Activated naive CD8-positive, alpha-beta T cell treated with anti-CD3 and anti-CD28 coated beads for 36 hours (primary cell): Measurements from ENCODE around the gene WFIKKN1. TPM values are rescaled to one million over a fixed set of nuclear protein-coding genes. Genes with fewer than 3 reads are reported as not detected.

Experiments
- DNase-seq: peaks from one replicate; pipeline ENCODE4 v3.0.0; 2021
- H3K27ac Mint-ChIP-seq: one replicate; pipeline ENCODE4 v1.8.0; 2022; ENCODE audit warnings: mild to moderate bottlenecking, moderate library complexity, mixed read lengths
- H3K27me3 Mint-ChIP-seq: one replicate; pipeline ENCODE4 v1.8.0; 2022; ENCODE audit warnings: mild to moderate bottlenecking, mixed read lengths
- H3K36me3 Mint-ChIP-seq: one replicate; pipeline ENCODE4 v1.8.0; 2021; ENCODE audit warnings: mild to moderate bottlenecking, mixed read lengths
- H3K4me1 Mint-ChIP-seq: one replicate; pipeline ENCODE4 v1.8.0; 2021; ENCODE audit warnings: mixed read lengths
- H3K4me3 Mint-ChIP-seq: one replicate; pipeline ENCODE4 v1.8.0; 2022; ENCODE audit warnings: mild to moderate bottlenecking, moderate library complexity, mixed read lengths
- H3K9me3 Mint-ChIP-seq: one replicate; pipeline ENCODE4 v1.8.0; 2022; ENCODE audit warnings: mixed read lengths
- total RNA-seq, 2 experiments: library from RNA; stranded (reverse); gene quantifications; one replicate each; pipeline ENCODE4 v1.2.3, GENCODE V29; 2021

WFIKKN1 gene
- total RNA-seq, 2 experiments from 2014 or later, result 0.10 TPM; not detected in 1

DNA sequence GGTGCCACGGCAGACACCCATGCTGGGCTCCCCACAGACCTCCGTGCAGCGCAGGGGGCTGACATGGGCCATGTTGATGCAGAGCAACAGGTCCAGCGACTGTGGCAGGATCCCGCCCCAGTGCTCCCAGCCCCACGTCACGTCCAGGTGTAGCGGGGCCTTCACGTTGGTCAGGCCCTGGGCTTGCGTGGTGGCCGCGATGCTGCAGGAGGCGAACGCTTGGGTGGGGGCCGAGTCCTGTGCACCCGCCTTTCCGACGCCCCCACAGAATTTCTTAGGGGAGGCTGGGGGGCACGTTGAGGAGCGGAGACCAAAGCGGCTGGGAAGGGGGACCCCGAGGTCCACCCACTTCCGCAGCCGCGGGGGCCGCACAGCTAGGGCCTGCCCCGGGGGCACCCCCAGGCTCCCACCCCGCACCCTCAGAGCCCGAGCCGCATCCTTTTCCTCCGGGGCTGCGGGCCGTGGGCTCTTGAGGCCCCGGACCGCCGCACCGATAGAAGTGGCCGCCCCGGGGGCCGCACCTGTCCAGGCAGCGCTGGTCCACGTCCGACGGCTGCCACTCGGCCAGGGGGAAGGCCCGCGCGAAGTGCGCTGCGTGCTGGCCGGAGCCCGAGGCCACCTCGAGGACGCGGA is 4.9 kb downstream of the WFIKKN1 start:
- Mint-ChIP-seq H3K27me3 (peaks cover 5% of the 10 kb centered on the region), H3K4me1 (peaks cover 7% of the 10 kb centered on the region), H3K4me3 (peak overlapping the region; percentile 87), H3K9me3 (no peaks in the 10 kb centered on the region), H3K36me3 (peaks cover 5% of the 10 kb centered on the region), H3K27ac (no peak overlapping the region)
- peak; percentile 32 for DNase-seq

DNA sequence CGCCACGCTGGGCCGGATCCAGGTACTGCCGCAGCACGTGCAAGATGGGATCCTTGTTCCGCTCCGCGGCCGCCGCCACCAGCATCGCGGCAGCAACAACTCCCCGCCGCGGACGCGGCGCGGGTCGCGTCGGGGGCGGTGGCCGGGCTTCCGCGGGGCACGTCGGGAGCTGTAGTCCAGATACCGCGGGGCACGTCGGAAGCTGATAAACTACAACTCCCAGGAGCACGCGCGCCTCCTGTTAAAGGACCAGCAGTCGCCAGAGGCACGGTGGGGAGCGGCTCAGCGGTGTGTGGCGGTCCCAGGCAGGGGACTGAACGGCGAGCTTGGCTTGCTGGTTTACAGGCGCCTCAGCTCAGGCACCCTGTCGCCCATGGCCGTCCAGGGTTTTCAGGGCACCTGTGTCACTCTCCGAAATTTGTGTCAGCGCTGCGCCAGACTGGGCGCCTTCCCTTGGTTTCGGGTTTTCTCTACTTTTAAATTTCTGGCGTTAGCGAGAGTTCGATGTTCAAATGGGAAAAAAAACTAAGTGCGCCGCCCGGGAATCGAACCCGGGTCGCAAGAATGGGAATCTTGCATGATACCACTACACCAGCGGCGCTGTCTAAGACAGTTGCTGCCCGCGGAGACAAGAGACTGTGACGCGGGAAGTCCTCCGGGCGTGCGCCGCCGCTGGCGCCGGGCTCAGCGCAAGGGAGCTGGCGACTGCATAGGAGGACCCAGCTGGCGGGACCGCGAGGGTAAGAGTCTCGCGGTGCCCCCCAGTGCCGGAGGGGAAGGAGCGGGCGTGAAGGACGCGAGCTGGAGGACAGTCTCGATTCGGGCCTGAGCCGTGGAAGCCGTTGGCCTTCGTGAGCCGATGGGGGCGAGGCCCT is 5.7 kb downstream of the WFIKKN1 start, which contains the start of gene METTL26:
TSS of gene METTL26 (minus strand) at position 100 of the 875 bp plus-strand sequence. CDS start at position 85, 15 bp downstream.
- peaks cover 5% of the 10 kb centered on the region for H3K27me3 Mint-ChIP-seq
- H3K4me1 Mint-ChIP-seq, result peaks cover 7% of the 10 kb centered on the region
- H3K4me3 Mint-ChIP-seq, result peak within 1 kb of the TSS; percentile 87
- peak within 1 kb of the TSS; percentile 94 for H3K27ac Mint-ChIP-seq
- no peaks in the 10 kb centered on the region for H3K9me3 Mint-ChIP-seq
- H3K36me3 Mint-ChIP-seq, result peaks cover 5% of the 10 kb centered on the region
- peak; percentile 92 for DNase-seq

DNA sequence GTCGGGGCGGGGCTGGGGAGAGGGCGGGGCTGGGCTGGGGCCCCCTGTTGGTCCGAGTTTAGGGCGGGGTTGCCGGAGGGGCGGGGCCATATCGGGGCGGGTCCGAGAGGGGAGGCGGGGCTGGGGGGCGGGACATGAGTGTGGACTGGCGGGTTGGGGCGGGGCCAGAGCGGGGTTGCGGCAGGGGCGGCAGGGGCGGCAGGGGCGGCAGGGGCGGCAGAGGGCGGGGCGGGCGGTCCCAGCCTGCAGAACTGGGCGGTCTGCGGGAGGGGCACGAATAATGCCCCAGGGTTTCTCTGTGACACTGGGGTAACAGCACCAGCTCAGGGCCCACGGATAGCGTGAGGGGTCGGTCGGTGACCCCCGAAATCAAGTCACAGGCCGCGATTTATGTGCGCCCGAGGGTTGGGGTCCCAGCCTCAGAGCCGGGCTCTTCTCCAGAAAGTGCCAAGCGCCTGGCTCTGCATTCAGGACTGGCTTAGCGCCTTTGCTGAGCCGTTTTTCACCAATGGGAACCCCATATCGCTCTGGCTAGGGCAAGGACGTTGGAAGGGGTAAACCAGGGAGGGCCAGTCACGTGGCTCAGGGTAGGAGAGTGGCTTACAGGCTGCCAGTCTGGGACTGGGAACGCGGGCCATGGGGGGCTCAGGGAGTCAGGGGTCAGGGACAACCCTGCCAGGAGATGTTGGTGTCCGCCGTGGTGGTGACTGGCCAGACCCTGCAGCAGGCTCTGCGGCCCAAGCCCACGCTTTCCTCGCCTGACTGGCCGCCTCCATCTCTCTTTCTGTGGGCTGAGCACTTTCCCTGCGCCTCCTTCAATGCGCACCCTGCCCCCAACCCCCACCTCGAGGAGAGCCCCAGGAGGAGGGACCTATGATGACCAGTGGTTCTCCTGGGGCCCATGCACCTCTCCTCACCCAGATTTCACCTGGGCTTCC is 6.6 kb downstream of the WFIKKN1 start:
- peak overlapping the region; percentile 87 for H3K4me3 Mint-ChIP-seq
- peaks cover 5% of the 10 kb centered on the region for H3K27me3 Mint-ChIP-seq
- DNase-seq, result peak; percentile 83
- no peaks in the 10 kb centered on the region for H3K9me3 Mint-ChIP-seq
- H3K27ac Mint-ChIP-seq, result peak overlapping the region; percentile 94
- H3K4me1 Mint-ChIP-seq, result peaks cover 7% of the 10 kb centered on the region
- H3K36me3 Mint-ChIP-seq, result peaks cover 5% of the 10 kb centered on the region

GRCh38 chr16:638034-638543 is 7.3 kb downstream of the WFIKKN1 start:
- no peak overlapping the region for H3K27ac Mint-ChIP-seq
- no peak for DNase-seq
- peaks cover 5% of the 10 kb centered on the region for H3K27me3 Mint-ChIP-seq
- no peak overlapping the region for H3K4me3 Mint-ChIP-seq
- peaks cover 8% of the 10 kb centered on the region for H3K4me1 Mint-ChIP-seq
- H3K36me3 Mint-ChIP-seq, result peaks cover 5% of the 10 kb centered on the region
- no peaks in the 10 kb centered on the region for H3K9me3 Mint-ChIP-seq

DNA sequence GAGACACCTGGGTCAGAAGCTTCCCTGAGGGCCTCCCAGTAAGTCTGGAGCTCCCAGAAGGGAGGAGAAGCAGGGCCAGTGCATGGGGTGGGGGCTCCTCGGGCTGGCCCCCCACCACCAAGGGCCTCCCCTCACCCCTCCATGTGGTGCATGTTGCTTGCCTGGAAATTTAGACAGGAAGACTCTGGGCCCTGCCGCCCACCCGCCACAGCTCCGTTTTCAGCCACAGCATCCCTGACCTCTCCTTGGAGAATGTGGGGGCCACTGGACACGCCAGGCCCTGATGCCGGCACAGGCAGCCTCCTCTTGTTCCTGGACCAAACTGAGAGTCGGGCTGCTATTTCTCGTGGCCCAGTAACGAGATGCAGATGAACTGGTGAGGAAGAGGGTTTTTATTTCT is 8.1 kb downstream of the WFIKKN1 start:
- DNase-seq, result no peak
- peaks cover 11% of the 10 kb centered on the region for H3K4me1 Mint-ChIP-seq
- no peak overlapping the region for H3K27ac Mint-ChIP-seq
- peaks cover 7% of the 10 kb centered on the region for H3K36me3 Mint-ChIP-seq
- peaks cover 5% of the 10 kb centered on the region for H3K27me3 Mint-ChIP-seq
- no peak overlapping the region for H3K4me3 Mint-ChIP-seq
- no peaks in the 10 kb centered on the region for H3K9me3 Mint-ChIP-seq

DNA sequence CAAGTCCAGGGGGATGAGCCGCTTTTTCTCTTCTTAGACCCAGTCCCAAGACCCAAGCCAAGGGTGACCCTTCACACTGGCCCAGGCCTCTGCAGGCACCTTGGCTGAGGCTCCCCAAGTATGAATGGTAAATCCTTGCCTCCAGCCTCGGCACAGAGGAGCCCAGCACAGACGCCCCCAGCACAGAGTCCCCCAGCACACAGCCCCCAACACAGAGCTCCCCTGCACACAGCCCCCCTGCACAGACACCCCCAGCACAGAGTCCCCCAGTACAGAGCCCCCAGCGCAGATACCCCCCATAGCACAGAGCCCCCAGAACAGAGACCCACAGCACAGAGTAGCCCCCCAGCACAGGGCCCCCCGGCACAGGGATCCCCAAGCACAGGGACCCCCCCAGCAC is 9.8 kb downstream of the WFIKKN1 start:
- Mint-ChIP-seq H3K9me3 (no peaks in the 10 kb centered on the region), H3K4me1 (peaks cover 19% of the 10 kb centered on the region), H3K27ac (no peak overlapping the region), H3K36me3 (peaks cover 14% of the 10 kb centered on the region), H3K4me3 (peak overlapping the region; percentile 55), H3K27me3 (peaks cover 5% of the 10 kb centered on the region)
- DNase-seq, result no peak

DNA sequence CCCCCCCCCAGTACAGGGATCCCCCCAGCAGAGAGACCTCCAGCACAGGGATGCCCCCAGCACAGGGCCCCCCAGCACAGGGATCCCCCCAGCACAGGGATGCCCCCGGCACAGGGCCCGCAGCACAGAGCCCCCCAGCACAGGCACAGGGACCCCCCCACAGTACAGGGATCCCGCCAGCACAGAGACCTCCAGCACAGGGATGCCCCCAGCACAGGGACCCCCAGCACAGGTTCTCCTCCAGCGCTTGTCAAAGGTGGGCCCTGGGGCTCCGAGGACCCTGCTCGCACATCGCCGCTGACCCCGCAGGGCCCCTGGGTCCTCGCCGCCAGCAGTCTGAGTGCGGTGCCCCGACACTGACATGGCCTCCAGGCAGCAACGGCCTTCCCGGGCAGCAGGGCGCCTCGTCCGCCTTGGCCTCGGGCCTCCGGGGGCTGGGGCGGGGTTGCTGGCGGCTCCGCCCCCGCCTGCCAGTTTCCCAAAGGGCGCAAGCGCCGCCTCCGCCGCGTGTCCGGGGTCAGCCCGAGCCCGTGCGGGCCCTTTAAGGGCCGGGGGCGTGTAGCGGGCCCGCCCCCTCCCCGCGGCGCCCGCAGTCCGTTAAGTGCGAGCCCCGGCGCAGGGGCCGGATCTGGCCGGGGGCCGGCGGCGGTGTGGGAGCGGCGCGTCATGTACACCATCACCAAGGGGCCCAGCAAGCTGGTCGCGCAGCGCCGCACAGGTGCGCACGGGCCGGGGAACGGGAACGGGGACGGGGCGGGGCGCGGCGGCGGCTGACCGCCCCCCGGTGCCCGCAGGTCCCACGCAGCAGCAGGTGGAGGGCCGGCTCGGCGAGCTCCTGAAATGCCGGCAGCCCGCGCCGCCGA is 10.8 kb downstream of the WFIKKN1 start, which contains the start of gene MCRIP2:
TSS of gene MCRIP2 (plus strand) at position 503 of the 863 bp plus-strand sequence. CDS start at position 667, 164 bp downstream.
- DNase-seq, result peak; percentile 88
- Mint-ChIP-seq H3K36me3 (peaks cover 13% of the 10 kb centered on the region), H3K27ac (peak within 1 kb of the TSS; percentile 66), H3K4me3 (peak within 1 kb of the TSS; percentile 83), H3K27me3 (peaks cover 3% of the 10 kb centered on the region), H3K4me1 (peaks cover 18% of the 10 kb centered on the region), H3K9me3 (no peaks in the 10 kb centered on the region)

DNA sequence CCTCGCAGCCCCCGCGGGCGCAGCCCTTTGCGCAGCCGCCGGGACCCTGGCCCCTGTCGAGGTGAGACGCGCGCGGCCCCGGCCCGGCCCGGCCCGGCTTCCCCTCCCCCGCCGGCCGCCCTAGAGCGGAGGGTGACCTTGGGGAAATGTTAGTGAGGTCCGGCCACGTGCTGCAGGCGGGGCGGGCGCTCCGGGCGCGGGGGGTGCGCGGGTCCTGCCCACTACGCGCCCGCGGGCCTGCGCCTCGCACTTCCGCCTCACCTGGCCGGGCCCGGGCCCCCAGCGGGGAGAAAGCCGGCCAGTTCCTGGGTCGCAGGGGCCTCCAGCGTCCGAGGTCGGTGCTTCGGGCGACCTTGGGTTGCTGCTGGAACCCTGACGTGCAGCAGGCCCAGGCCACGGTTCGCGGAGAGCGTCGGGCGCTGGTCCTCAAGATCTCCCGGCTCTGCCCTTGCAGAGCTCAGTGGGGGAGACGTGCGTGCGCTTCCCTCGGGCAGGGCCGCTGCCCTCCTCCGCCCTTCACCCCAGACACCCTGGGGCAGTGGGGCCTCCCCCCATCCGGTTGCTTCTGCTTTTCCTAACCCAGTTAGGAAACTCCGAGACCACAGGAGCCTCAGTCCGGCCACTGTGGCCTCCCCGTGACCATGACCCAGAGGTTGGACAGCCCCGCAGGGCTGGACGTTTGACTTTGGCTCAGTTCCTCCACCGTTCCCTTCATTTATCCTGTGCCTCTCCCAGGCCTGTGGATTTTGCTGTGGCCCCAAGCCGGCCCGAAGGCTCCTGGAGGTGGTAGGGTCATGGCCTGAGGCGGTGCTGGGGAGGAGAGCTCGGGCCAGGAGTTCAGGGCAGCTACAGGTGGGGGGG is 11.6 kb downstream of the WFIKKN1 start:
- no peaks in the 10 kb centered on the region for H3K9me3 Mint-ChIP-seq
- peaks cover 11% of the 10 kb centered on the region for H3K36me3 Mint-ChIP-seq
- DNase-seq, result peak; percentile 63
- H3K4me3 Mint-ChIP-seq, result peak overlapping the region; percentile 83
- peaks cover 19% of the 10 kb centered on the region for H3K4me1 Mint-ChIP-seq
- peak overlapping the region; percentile 66 for H3K27ac Mint-ChIP-seq
- no peaks in the 10 kb centered on the region for H3K27me3 Mint-ChIP-seq

DNA sequence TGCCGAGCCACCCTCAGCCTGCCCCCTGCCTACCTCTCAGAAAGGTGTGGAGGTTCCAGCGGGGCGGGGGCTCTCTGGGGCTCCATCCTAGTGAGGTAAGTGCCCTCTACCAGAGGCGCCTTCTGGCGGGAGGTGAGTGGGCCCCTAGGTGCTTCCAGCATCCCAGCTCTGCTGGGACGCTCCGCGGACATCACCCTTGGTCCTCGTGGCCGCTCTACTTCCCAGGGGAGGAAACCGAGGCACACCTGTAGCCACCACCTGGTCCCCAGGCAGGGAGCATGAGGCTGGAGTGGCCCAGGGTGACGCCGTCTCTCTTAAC is 12.2 kb downstream of the WFIKKN1 start:
- Mint-ChIP-seq H3K36me3 (peaks cover 11% of the 10 kb centered on the region), H3K27me3 (no peaks in the 10 kb centered on the region), H3K4me1 (peaks cover 17% of the 10 kb centered on the region), H3K9me3 (no peaks in the 10 kb centered on the region), H3K27ac (peak overlapping the region; percentile 66), H3K4me3 (peak overlapping the region; percentile 83)
- no peak for DNase-seq

GRCh38 chr16:644556-644955 is 13.8 kb downstream of the WFIKKN1 start:
- Mint-ChIP-seq H3K27me3 (no peaks in the 10 kb centered on the region), H3K36me3 (peaks cover 11% of the 10 kb centered on the region), H3K4me1 (peaks cover 17% of the 10 kb centered on the region), H3K27ac (peak overlapping the region; percentile 29), H3K9me3 (no peaks in the 10 kb centered on the region), H3K4me3 (peak overlapping the region; percentile 63)
- DNase-seq, result no peak

GRCh38 chr16:645852-646678 is 15.3 kb downstream of the WFIKKN1 start:
- Mint-ChIP-seq H3K27ac (peak overlapping the region; percentile 11), H3K27me3 (no peaks in the 10 kb centered on the region), H3K4me1 (peaks cover 17% of the 10 kb centered on the region), H3K4me3 (no peak overlapping the region), H3K9me3 (no peaks in the 10 kb centered on the region), H3K36me3 (peaks cover 14% of the 10 kb centered on the region)
- DNase-seq, result no peak

- H3K4me3 Mint-ChIP-seq, result no peak overlapping the region
- peak overlapping the region; percentile 21 for H3K27ac Mint-ChIP-seq
- DNase-seq, result no peak
- H3K36me3 Mint-ChIP-seq, result peaks cover 14% of the 10 kb centered on the region
- H3K27me3 Mint-ChIP-seq, result no peaks in the 10 kb centered on the region
- no peaks in the 10 kb centered on the region for H3K9me3 Mint-ChIP-seq
- H3K4me1 Mint-ChIP-seq, result peaks cover 17% of the 10 kb centered on the region
Measured at GRCh38 chr16:646679-647172, 15.9 kb downstream of the WFIKKN1 start.
